ENCODE data around the gene CDC5L.

CDC5L gene

GRCh38 chr6:44464527-44465310 is 77.2 kb downstream of the CDC5L start:
- Histone ChIP-seq H3K27me3 (ENCODE audit: insufficient read depth, poor library complexity, severe bottlenecking) (no peaks in the 10 kb centered on the region), H3K4me1 (ENCODE audit: insufficient read depth, poor library complexity, severe bottlenecking) (no peaks in the 10 kb centered on the region), H3K4me3 (ENCODE audit: severe bottlenecking) (no peak overlapping the region), H3K27ac (ENCODE audit: poor library complexity, severe bottlenecking) (no peak overlapping the region), H3K9me3 (ENCODE audit: severe bottlenecking) (no peaks in the 10 kb centered on the region), H3K36me3 (ENCODE audit: low read depth) (no peaks in the 10 kb centered on the region)
- no peak for DNase-seq (ENCODE audit: low spot score)
- ATAC-seq (ENCODE audit: low read depth): no peak
- TF ChIP-seq, protein P1, sequence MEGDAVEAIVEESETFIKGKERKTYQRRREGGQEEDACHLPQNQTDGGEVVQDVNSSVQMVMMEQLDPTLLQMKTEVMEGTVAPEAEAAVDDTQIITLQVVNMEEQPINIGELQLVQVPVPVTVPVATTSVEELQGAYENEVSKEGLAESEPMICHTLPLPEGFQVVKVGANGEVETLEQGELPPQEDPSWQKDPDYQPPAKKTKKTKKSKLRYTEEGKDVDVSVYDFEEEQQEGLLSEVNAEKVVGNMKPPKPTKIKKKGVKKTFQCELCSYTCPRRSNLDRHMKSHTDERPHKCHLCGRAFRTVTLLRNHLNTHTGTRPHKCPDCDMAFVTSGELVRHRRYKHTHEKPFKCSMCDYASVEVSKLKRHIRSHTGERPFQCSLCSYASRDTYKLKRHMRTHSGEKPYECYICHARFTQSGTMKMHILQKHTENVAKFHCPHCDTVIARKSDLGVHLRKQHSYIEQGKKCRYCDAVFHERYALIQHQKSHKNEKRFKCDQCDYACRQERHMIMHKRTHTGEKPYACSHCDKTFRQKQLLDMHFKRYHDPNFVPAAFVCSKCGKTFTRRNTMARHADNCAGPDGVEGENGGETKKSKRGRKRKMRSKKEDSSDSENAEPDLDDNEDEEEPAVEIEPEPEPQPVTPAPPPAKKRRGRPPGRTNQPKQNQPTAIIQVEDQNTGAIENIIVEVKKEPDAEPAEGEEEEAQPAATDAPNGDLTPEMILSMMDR (IDR thresholded peaks at IDR 0.05; ENCODE audit: poor library complexity, severe bottlenecking): no peak

DNA sequence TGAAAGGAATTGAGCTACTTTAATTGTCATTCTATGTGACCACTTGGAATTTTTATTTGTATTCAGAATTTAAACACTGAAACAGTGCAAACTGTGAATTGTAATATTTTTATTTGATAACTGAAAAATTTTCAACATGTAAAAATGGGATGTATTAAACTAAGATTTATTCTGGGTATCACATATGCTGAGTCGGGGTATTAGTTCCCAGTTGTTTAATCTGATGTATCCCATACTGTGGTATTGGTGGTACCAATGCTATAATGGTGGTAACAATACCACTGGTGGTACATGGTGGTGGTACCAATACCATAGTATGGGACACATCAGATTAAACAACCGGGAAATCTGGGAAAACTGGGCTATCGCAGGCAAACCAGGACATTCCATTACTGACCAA is 79.4 kb downstream of the CDC5L start:
- no peaks in the 10 kb centered on the region for H3K9me3 ChIP-seq (ENCODE audit: severe bottlenecking)
- H3K4me3 ChIP-seq (ENCODE audit: severe bottlenecking): no peak overlapping the region
- no peaks in the 10 kb centered on the region for H3K27me3 ChIP-seq (ENCODE audit: insufficient read depth, poor library complexity, severe bottlenecking)
- TF ChIP-seq, protein P1 (IDR thresholded peaks at IDR 0.05; ENCODE audit: poor library complexity, severe bottlenecking): no peak
- H3K27ac ChIP-seq (ENCODE audit: poor library complexity, severe bottlenecking): no peak overlapping the region
- H3K36me3 ChIP-seq (ENCODE audit: low read depth): no peaks in the 10 kb centered on the region
- no peaks in the 10 kb centered on the region for H3K4me1 ChIP-seq (ENCODE audit: insufficient read depth, poor library complexity, severe bottlenecking)
- ATAC-seq (ENCODE audit: low read depth): no peak
- no peak for DNase-seq (ENCODE audit: low spot score)

GRCh38 chr6:44468835-44469234 is 81.3 kb downstream of the CDC5L start:
- DNase-seq (ENCODE audit: low spot score): no peak
- TF ChIP-seq, protein P1 (IDR thresholded peaks at IDR 0.05; ENCODE audit: poor library complexity, severe bottlenecking): no peak
- H3K4me3 ChIP-seq (ENCODE audit: severe bottlenecking): no peak overlapping the region

GRCh38 chr6:44470115-44470464 is 82.6 kb downstream of the CDC5L start:
- Histone ChIP-seq H3K27me3 (ENCODE audit: insufficient read depth, poor library complexity, severe bottlenecking) (no peaks in the 10 kb centered on the region), H3K4me3 (ENCODE audit: severe bottlenecking) (no peak overlapping the region), H3K36me3 (ENCODE audit: low read depth) (no peaks in the 10 kb centered on the region), H3K4me1 (ENCODE audit: insufficient read depth, poor library complexity, severe bottlenecking) (peaks cover 8% of the 10 kb centered on the region), H3K9me3 (ENCODE audit: severe bottlenecking) (no peaks in the 10 kb centered on the region), H3K27ac (ENCODE audit: poor library complexity, severe bottlenecking) (no peak overlapping the region)
- no peak for ATAC-seq (ENCODE audit: low read depth)
- TF ChIP-seq, protein P1 (IDR thresholded peaks at IDR 0.05; ENCODE audit: poor library complexity, severe bottlenecking): peak; percentile 40
- no peak for DNase-seq (ENCODE audit: low spot score)

More at GRCh38 chr6:44468835-44469234, 81.3 kb downstream of the CDC5L start:
- no peak for ATAC-seq (ENCODE audit: low read depth)
- no peak overlapping the region for H3K27ac ChIP-seq (ENCODE audit: poor library complexity, severe bottlenecking)
- no peaks in the 10 kb centered on the region for H3K36me3 ChIP-seq (ENCODE audit: low read depth)
- no peaks in the 10 kb centered on the region for H3K27me3 ChIP-seq (ENCODE audit: insufficient read depth, poor library complexity, severe bottlenecking)
- no peaks in the 10 kb centered on the region for H3K4me1 ChIP-seq (ENCODE audit: insufficient read depth, poor library complexity, severe bottlenecking)
- no peaks in the 10 kb centered on the region for H3K9me3 ChIP-seq (ENCODE audit: severe bottlenecking)

GRCh38 chr6:44470746-44471145 is 83.2 kb downstream of the CDC5L start:
- peaks cover 12% of the 10 kb centered on the region for H3K4me1 ChIP-seq (ENCODE audit: insufficient read depth, poor library complexity, severe bottlenecking)
- TF ChIP-seq, protein P1 (IDR thresholded peaks at IDR 0.05; ENCODE audit: poor library complexity, severe bottlenecking): no peak
- ATAC-seq (ENCODE audit: low read depth): no peak
- H3K4me3 ChIP-seq (ENCODE audit: severe bottlenecking): no peak overlapping the region
- H3K27ac ChIP-seq (ENCODE audit: poor library complexity, severe bottlenecking): no peak overlapping the region
- DNase-seq (ENCODE audit: low spot score): no peak
- H3K27me3 ChIP-seq (ENCODE audit: insufficient read depth, poor library complexity, severe bottlenecking): no peaks in the 10 kb centered on the region
- H3K9me3 ChIP-seq (ENCODE audit: severe bottlenecking): no peaks in the 10 kb centered on the region
- H3K36me3 ChIP-seq (ENCODE audit: low read depth): no peaks in the 10 kb centered on the region

Measured in RWPE2 (cell line).